Right lobe of liver (tissue), 6 donors: Measurements from ENCODE around the gene SLN. TPM values are rescaled to one million over a fixed set of nuclear protein-coding genes. Genes with fewer than 3 reads are reported as not detected.
"Not testable (repeated sequence)": the region's sequence is repeated elsewhere in the genome, so short reads cannot be mapped to it uniquely, and the experiment has no call there.

Experiments used
- ATAC-seq, 4 donors: fragments of 200-7000 bp; cut with Tn5 transposase; one replicate each; pipeline ENCODE4 v1.9.1; 2020; ENCODE audit warnings: mild to moderate bottlenecking in 4 of 4, moderate library complexity in 4 of 4
- DNase-seq, 3 donors: peaks; one replicate each; pipeline ENCODE4 v3.0.0-alpha.2; 2020
- H3K27ac ChIP-seq, 3 donors: fragments of 200-600 bp; one replicate each; pipeline ENCODE4 v1.8.0; 2022
- H3K27me3 ChIP-seq, 2 donors: fragments of 200-600 bp; one replicate each; pipeline ENCODE4 v1.8.0; 2022
- H3K36me3 ChIP-seq, 4 donors: fragments of 200-600 bp; sonication (generic) in 1 of 4; one replicate each; pipeline versions ENCODE4 v1.5.1 to v1.8.0; 2017 to 2022; ENCODE audit warnings: control low read depth in 1 of 4
- H3K4me1 ChIP-seq, 4 donors: fragments of 200-600 bp; sonication (generic) in 1 of 4; one replicate each; pipeline versions ENCODE4 v1.5.1 to v1.8.0; 2017 to 2022; ENCODE audit warnings: control low read depth in 1 of 4
- H3K4me3 ChIP-seq, 3 donors: fragments of 200-600 bp; one replicate each; pipeline ENCODE4 v1.8.0; 2022
- H3K9me3 ChIP-seq, 4 donors: fragments of 200-600 bp; sonication (generic) in 1 of 4; one replicate each; pipeline versions ENCODE4 v1.5.1 to v1.8.0; 2017 to 2022; ENCODE audit warnings: control low read depth in 1 of 4
- POLR2A ChIP-seq: fragments of 450-650 bp; IDR thresholded peaks from one replicate; pipeline ENCODE4 v1.6.1; 2017; ENCODE audit warnings: antibody characterized with exemption, mild to moderate bottlenecking
- WGBS: methylation state at CpG from one replicate; pipeline ENCODE4 v1.1.6; 2018; ENCODE audit warnings: low coverage, low lambda C conversion rate; ENCODE audit not compliant: insufficient coverage; ENCODE audit errors: missing lambda C conversion rate; 5-methylcytosine and 5-hydroxymethylcytosine counted together
- intact Hi-C, 2 donors: fragments of 100-400 bp; cut with DNase I; formaldehyde crosslinking; loops; one replicate each; pipeline versions ENCODE4 v1.11.2 to v1.14.1; 2022
- long read RNA-seq: library from polyadenylated mRNA; unstranded; transcript quantifications from one replicate; pipeline ENCODE4 v2.0.0, GENCODE V29; 2019
- total RNA-seq, 6 experiments: library from RNA; depleted of rRNA in 2 of 6; stranded (reverse); fragments of >200 nt in 2 of 6; fragmentation: NEBNext Ultra II Directional in 3 of 6; extraction: Animal tissue kit (Norgen Biotek cat#: 25700) in 3 of 6; gene quantifications; one replicate each; pipeline versions ENCODE4 v1.1.0 to v1.2.4, GENCODE V29; 2016 to 2023
- TF ChIP-seq, protein P1 (sequence below), 4 donors: fragments of 200-600 bp in 3 of 4; fragments of 450-650 bp in 1 of 4; IDR thresholded peaks; one replicate each; pipeline versions ENCODE4 v1.5.1 to v1.8.0; 2016 to 2022; ENCODE audit warnings: antibody characterized with exemption in 4 of 4, mild to moderate bottlenecking in 2 of 4
- donor health status: DM: no; HTN: yes; CAD: no.
- donor health status: DM: no; HTN: no; CAD: no.
- donor health status: DM: no; HTN: no; CAD: no.
- donor health status: DM: no; HTN: yes; CAD: no.
- donor health status: DM: no; HTN: yes; CAD: no.

The SLN gene
- 1 to 10 TPM in 1 of 6 experiments, under 1 TPM in 3, not detected in 2; 0.55 to 5.3 (median 0.66) TPM for total RNA-seq
- long read RNA-seq = 0 reads

DNA sequence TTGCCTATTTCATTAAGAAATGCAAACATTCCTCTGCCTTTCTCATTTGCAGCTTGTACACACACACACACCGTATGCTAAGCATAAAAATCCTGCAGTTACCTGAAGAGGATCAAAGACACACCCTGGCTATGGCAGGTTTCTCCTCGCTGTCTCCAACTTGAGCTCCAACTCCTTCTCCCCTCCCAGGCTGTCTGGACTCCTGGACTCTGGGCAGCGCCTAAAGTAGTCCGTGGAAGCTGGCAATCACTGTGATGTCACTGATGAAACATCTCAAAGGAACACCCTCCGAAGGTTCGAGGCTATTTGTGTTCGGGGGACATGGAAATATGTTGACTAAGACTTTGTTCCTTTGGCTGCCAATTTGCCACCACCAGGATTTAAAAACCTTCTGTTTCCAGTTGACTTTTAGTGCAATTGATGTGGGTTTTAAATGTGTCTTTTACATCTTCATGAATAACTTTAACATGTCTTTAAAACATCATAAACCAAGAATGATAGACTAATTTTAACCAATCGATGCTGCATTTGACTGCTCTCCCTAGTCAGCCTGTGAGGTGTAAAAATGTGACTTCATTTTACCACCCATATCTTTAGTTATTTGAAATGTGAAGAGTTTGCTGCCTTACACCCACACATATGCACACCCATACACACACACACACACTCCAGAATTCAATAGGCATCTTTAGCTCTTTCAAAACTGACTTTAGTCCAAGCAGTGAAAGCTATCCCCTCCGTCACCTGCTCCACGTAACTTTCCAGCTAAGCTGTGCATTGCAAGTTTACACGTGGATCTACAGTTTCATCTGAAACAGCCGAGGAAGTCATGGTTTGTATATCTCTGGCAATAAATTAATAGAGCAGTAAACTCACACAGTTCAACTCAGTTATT, at the start of gene SLN:
TSS of gene SLN (minus strand) at position 196 of the 895 bp plus-strand sequence.
- WGBS = 42% methylated on average over 12 of the region's 12 CpGs
- no peak for ATAC-seq
- no peaks in the 10 kb centered on the region for H3K27me3 ChIP-seq
- no peak within 1 kb of the TSS for H3K27ac ChIP-seq
- no peaks in the 10 kb centered on the region for H3K9me3 ChIP-seq
- H3K4me1 ChIP-seq = no peaks in the 10 kb centered on the region
- TF ChIP-seq, protein P1, sequence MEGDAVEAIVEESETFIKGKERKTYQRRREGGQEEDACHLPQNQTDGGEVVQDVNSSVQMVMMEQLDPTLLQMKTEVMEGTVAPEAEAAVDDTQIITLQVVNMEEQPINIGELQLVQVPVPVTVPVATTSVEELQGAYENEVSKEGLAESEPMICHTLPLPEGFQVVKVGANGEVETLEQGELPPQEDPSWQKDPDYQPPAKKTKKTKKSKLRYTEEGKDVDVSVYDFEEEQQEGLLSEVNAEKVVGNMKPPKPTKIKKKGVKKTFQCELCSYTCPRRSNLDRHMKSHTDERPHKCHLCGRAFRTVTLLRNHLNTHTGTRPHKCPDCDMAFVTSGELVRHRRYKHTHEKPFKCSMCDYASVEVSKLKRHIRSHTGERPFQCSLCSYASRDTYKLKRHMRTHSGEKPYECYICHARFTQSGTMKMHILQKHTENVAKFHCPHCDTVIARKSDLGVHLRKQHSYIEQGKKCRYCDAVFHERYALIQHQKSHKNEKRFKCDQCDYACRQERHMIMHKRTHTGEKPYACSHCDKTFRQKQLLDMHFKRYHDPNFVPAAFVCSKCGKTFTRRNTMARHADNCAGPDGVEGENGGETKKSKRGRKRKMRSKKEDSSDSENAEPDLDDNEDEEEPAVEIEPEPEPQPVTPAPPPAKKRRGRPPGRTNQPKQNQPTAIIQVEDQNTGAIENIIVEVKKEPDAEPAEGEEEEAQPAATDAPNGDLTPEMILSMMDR (IDR thresholded peaks at IDR 0.05) = no peak
- no peak for TF ChIP-seq POLR2A
- intact Hi-C loops = no loop called here
- DNase-seq = no peak
- no peak within 1 kb of the TSS for H3K4me3 ChIP-seq
- no peaks in the 10 kb centered on the region for H3K36me3 ChIP-seq

DNA sequence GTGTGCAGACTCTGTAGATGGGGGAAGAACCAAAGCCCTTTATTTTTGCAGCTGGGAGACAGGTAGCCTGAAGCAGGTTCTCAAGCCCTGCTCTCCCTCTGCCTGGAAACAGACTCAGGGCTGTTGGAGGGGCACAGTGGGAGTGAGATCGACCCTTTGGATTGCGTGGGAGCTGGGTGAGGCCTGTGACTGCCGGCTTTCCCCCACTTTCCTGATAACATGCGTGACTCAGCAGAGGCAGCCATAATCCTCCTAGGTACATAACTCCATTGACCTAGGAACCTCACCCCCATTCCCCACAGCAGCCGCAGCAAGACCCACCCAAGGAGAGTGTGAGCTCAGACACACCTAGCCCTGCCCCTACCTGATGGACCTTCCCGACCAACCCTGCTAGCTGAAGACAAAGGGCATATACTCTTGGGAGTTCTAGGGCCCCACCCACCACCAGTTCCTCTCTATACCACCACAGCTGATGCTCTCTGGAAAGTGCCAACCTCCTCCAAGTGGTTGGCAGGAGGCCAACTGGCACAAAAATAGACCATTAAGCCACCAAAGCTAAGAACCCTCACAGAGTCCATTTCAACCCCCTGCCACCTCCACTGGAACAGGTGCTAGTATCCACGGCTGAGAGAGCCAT, 47.0 kb upstream of the SLN start:
- H3K27me3 ChIP-seq, H3K4me1 ChIP-seq, intact Hi-C loops, H3K36me3 ChIP-seq, H3K4me3 ChIP-seq, ATAC-seq, DNase-seq, H3K9me3 ChIP-seq, H3K27ac ChIP-seq: not testable (repeated sequence)
- 71% methylated on average over 1 of the region's 7 CpGs for WGBS

DNA sequence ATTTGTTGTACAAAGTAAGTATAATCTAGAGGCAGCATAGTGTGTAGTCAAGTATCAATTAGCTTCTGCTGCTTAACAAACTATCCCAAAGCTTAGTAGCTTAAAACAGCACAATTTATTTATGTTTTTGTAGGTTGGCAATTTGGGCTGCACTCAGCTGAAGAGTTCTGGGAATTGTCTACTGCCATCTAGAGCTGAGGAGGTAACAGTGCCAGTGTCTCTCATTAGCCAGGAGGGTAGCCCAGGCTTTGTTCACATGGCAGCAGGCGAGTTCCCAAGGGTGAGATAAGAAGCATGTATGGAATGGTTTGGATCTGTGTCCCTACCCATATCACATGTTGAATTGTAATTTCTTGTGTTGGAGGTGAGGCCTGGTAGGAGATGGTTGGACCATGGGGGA, 45.8 kb upstream of the SLN start:
- DNase-seq = no peak
- WGBS = 80% methylated on average over 1 of the region's 1 CpG

DNA sequence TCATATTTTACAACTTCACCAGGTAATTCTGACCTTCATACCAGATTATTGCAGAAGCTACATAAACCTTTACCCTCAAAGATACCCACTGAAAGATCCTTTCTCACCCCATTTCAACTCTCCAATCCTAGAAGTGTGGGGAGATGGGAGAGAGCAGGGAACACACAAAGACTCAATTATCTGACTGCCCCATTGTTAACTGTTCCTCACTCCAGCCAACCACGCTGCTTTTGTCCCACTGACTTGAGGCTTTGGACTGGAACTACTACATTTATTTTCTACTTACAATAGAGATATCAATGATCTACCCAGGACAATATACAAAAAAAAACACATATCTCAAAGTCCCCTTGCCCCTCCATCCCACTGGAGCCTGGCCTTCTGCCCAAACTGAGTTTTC, 44.7 kb upstream of the SLN start:
- DNase-seq (no peak), ATAC-seq (no peak)
- intact Hi-C loops = no loop called here

More for the DNA sequence above, 45.8 kb upstream of the SLN start:
- no peaks in the 10 kb centered on the region for H3K27me3 ChIP-seq
- H3K27ac ChIP-seq = no peak overlapping the region
- H3K36me3 ChIP-seq = no peaks in the 10 kb centered on the region
- no peaks in the 10 kb centered on the region for H3K4me1 ChIP-seq
- no peak for ATAC-seq
- H3K9me3 ChIP-seq = no peaks in the 10 kb centered on the region
- intact Hi-C loops = no loop called here
- TF ChIP-seq, protein P1 (IDR thresholded peaks at IDR 0.05) = no peak
- TF ChIP-seq POLR2A = no peak
- H3K4me3 ChIP-seq = no peak overlapping the region

More for the DNA sequence above, 44.7 kb upstream of the SLN start:
- TF ChIP-seq POLR2A = no peak
- TF ChIP-seq, protein P1 (IDR thresholded peaks at IDR 0.05) = no peak
- H3K36me3 ChIP-seq = no peaks in the 10 kb centered on the region
- H3K4me3 ChIP-seq = no peak overlapping the region
- no peaks in the 10 kb centered on the region for H3K9me3 ChIP-seq
- 73% methylated on average over 1 of the region's 1 CpG for WGBS
- no peaks in the 10 kb centered on the region for H3K4me1 ChIP-seq
- H3K27me3 ChIP-seq = no peaks in the 10 kb centered on the region
- no peak overlapping the region for H3K27ac ChIP-seq
